Astrocyte of the cerebellum (primary cell): Measurements from ENCODE around the gene TENM4.

Source experiments
- DNase-seq: peaks from one replicate; pipeline ENCODE4 v3.0.0-alpha.2; 2011; ENCODE audit warnings: low read depth
- H3K4me3 ChIP-seq: 2 replicates; pipeline ENCODE4 v1.5.1; 2011; ENCODE audit warnings: mild to moderate bottlenecking, low read depth, low read length, moderate library complexity
- CTCF ChIP-seq: IDR thresholded peaks from 2 replicates; pipeline ENCODE4 v1.5.1; 2012; ENCODE audit warnings: low read length, low read depth, moderate library complexity, mild to moderate bottlenecking; ENCODE audit errors: missing control alignments
- in situ Hi-C: cut with HindIII; loops from 2 replicates; pipeline ENCODE4 v1.10.0; 2017; ENCODE audit warnings: low sequenced_read_pairs

TENM4 gene

GRCh38 chr11:79017811-79018210, 423.0 kb downstream of the TENM4 start:
- no peak for DNase-seq
- TF ChIP-seq CTCF = no peak
- H3K4me3 ChIP-seq = no peak overlapping the region
- in situ Hi-C loops = no loop called here

- in situ Hi-C loops = no loop called here
- H3K4me3 ChIP-seq = no peak overlapping the region
- no peak for TF ChIP-seq CTCF
- DNase-seq = no peak
These were observed 427.3 kb downstream of the TENM4 start for GRCh38 chr11:79013509-79013908.

GRCh38 chr11:79011357-79011756, 429.5 kb downstream of the TENM4 start:
- in situ Hi-C loops = no loop called here
- DNase-seq = no peak
- no peak for TF ChIP-seq CTCF
- H3K4me3 ChIP-seq = no peak overlapping the region

GRCh38 chr11:79007771-79008402, 432.9 kb downstream of the TENM4 start:
- in situ Hi-C loops = no loop called here

GRCh38 chr11:79006854-79007253, 434.0 kb downstream of the TENM4 start:
- no peak for DNase-seq
- in situ Hi-C loops = no loop called here
- TF ChIP-seq CTCF = no peak

More at GRCh38 chr11:79007771-79008402, 432.9 kb downstream of the TENM4 start:
- DNase-seq = peak; percentile 65
- no peak for TF ChIP-seq CTCF
- H3K4me3 ChIP-seq = no peak overlapping the region

GRCh38 chr11:78996007-78996406, 444.8 kb downstream of the TENM4 start:
- DNase-seq = no peak
- in situ Hi-C loops = no loop called here
- no peak overlapping the region for H3K4me3 ChIP-seq
- TF ChIP-seq CTCF = no peak

More at GRCh38 chr11:79006854-79007253, 434.0 kb downstream of the TENM4 start:
- no peak overlapping the region for H3K4me3 ChIP-seq
